ENCODE results near the gene YY1. TPM values are rescaled to one million over a fixed set of nuclear protein-coding genes. Genes with fewer than 3 reads are reported as not detected.

The YY1 gene
- polyA plus RNA-seq, 2 of the 4 experiments (the other 2 are of a cell fraction) = 58.4 to 65.8 TPM

GRCh38 chr14:100224229-100224866 is 14.6 kb upstream of the YY1 start:
- Histone ChIP-seq H3K4me2 (no peak overlapping the region), H3K4me3 (no peak overlapping the region), H3K4me1 (peaks cover 5% of the 10 kb centered on the region; the same call in 1 of the 3 replicates), H3K9me3 (no peaks in the 10 kb centered on the region), H3K27ac (no peak overlapping the region)
- ChIA-PET CTCF (interaction anchor here (0.9 to 2.3 kb wide), 6 partner anchors 9 to 48 kb away, joined by 3 to 11 read pairs (median 4); no protein-coding TSS in a partner anchor), POLR2A (interaction anchor here (1.7 kb wide), 1 partner anchor 10 kb away, joined by 6 read pairs; no protein-coding TSS in a partner anchor)
- FAIRE-seq = no peak
- no peak for TF ChIP-seq JUNB (IDR thresholded peaks at IDR 0.05)
- TF ChIP-seq POLR2AphosphoS2 (conservative IDR thresholded peaks at IDR 0.05; ENCODE audit: low read length) = no peak
- no peak for TF ChIP-seq HMGXB4 (CRISPR knock-in tag; IDR thresholded peaks at IDR 0.05; ENCODE audit: borderline replicate concordance)
- TF ChIP-seq REST (IDR thresholded peaks at IDR 0.05) = no peak
- no peak for TF ChIP-seq HOXB5 (CRISPR knock-in tag; IDR thresholded peaks at IDR 0.05)
- no peak for TF ChIP-seq CHD2 (IDR thresholded peaks at IDR 0.05; ENCODE audit: low read length, partially characterized antibody)
- TF ChIP-seq TFCP2L1 (CRISPR knock-in tag; IDR thresholded peaks at IDR 0.05) = no peak
- TF ChIP-seq ZC3H11A (IDR thresholded peaks at IDR 0.05) = no peak
- no peak for TF ChIP-seq PBX3 (IDR thresholded peaks at IDR 0.05)
- TF ChIP-seq POLR2A (IDR thresholded peaks at IDR 0.05; ENCODE audit: low read length) = no peak
- no peak for TF ChIP-seq RAD21 (conservative IDR thresholded peaks at IDR 0.05 in 1 of 2, IDR thresholded peaks at IDR 0.05 in 1 of 2)
- TF ChIP-seq ESRRA (IDR thresholded peaks at IDR 0.05; ENCODE audit: borderline replicate concordance, low read length) = no peak
- no peak for TF ChIP-seq BHLHE40 (IDR thresholded peaks at IDR 0.05; ENCODE audit: low read depth, low read length)
- no peak for TF ChIP-seq USF2 (IDR thresholded peaks at IDR 0.05)
- TF ChIP-seq EHF (CRISPR knock-in tag; IDR thresholded peaks at IDR 0.05) = no peak
- no peak for TF ChIP-seq HOXB13 (CRISPR knock-in tag; IDR thresholded peaks at IDR 0.05; ENCODE audit: low read depth)
- TF ChIP-seq HES2 (IDR thresholded peaks at IDR 0.05) = no peak
- no peak for ATAC-seq
- DNase-seq (ENCODE audit: low read depth in 1 of 2, low spot score in 1 of 2) = no peak
- WGBS (ENCODE audit: missing lambda C conversion rate) = 91% methylated on average over 4 of the region's 4 CpGs

GRCh38 chr14:100225169-100225568 is 13.8 kb upstream of the YY1 start:
- DNase-seq (ENCODE audit: low read depth in 1 of 2, low spot score in 1 of 2) (no peak), FAIRE-seq (no peak), ATAC-seq (no peak)
- ChIA-PET POLR2A (interaction anchor here (1.7 kb wide), 1 partner anchor 11 kb away, joined by 6 read pairs; no protein-coding TSS in a partner anchor), CTCF (interaction anchor here (1.1 to 2.3 kb wide), 4 partner anchors 10 to 47 kb away, joined by 3 to 11 read pairs (median 5); no protein-coding TSS in a partner anchor)
- WGBS (ENCODE audit: missing lambda C conversion rate) = 89% methylated on average over 4 of the region's 4 CpGs
- no peak overlapping the region for H3K4me2 ChIP-seq
- H3K4me3 ChIP-seq = no peak overlapping the region
- no peaks in the 10 kb centered on the region for H3K9me3 ChIP-seq
- peaks cover 5% of the 10 kb centered on the region; the same call in 1 of the 3 replicates for H3K4me1 ChIP-seq
- TF ChIP-seq HOXA7 (CRISPR knock-in tag; IDR thresholded peaks at IDR 0.05) = no peak
- TF ChIP-seq NR3C1 (IDR thresholded peaks at IDR 0.05) = no peak
- no peak for TF ChIP-seq EHMT2 (IDR thresholded peaks at IDR 0.05; ENCODE audit: low read depth)
- TF ChIP-seq JUN (IDR thresholded peaks at IDR 0.05) = no peak
- TF ChIP-seq KDM5A (IDR thresholded peaks at IDR 0.05) = no peak
- no peak for TF ChIP-seq POLR2A (IDR thresholded peaks at IDR 0.05; ENCODE audit: low read length)
- TF ChIP-seq ESRRA (IDR thresholded peaks at IDR 0.05; ENCODE audit: borderline replicate concordance, low read length) = no peak
- TF ChIP-seq TFCP2L1 (CRISPR knock-in tag; IDR thresholded peaks at IDR 0.05) = no peak
- TF ChIP-seq RFX5 (IDR thresholded peaks at IDR 0.05) = no peak
- no peak for TF ChIP-seq HMGXB4 (CRISPR knock-in tag; IDR thresholded peaks at IDR 0.05; ENCODE audit: borderline replicate concordance)
- no peak overlapping the region for H3K27ac ChIP-seq

Measured in A549 (cell line).